BE2C (cell line): ENCODE data around the gene STX10.
A peak's percentile ranks its signal among the peaks of the same experiment; 100 is the strongest.

Source experiments
- DNase-seq: peaks from one replicate; pipeline ENCODE4 v3.0.0-alpha.2; 2020
- H3K27me3 ChIP-seq: fragments of 250-450 bp; sonication (Bioruptor Pico); 2 replicates; pipeline ENCODE4 v1.5.1; 2020; ENCODE audit warnings: mild to moderate bottlenecking
- H3K36me3 ChIP-seq: fragments of 250-450 bp; sonication (Bioruptor Pico); 2 replicates; pipeline ENCODE4 v1.5.1; 2020; ENCODE audit warnings: mild to moderate bottlenecking
- H3K4me1 ChIP-seq: fragments of 250-450 bp; sonication (Bioruptor Pico); 2 replicates; pipeline ENCODE4 v1.5.1; 2020
- H3K4me3 ChIP-seq: 2 replicates; pipeline ENCODE4 v1.5.1; 2011; ENCODE audit warnings: low read depth, low read length
- H3K9me3 ChIP-seq: fragments of 250-450 bp; sonication (Bioruptor Pico); 2 replicates; pipeline ENCODE4 v1.5.1; 2020
- CTCF ChIP-seq: IDR thresholded peaks from 2 replicates; pipeline ENCODE4 v1.5.1; 2012; ENCODE audit warnings: mild to moderate bottlenecking, low read depth, low read length

STX10 gene

GRCh38 chr19:13094771-13095392 is 55.3 kb downstream of the STX10 start:
- Histone ChIP-seq H3K36me3 (no peaks in the 10 kb centered on the region), H3K4me3 (no peak overlapping the region), H3K27me3 (no peaks in the 10 kb centered on the region), H3K4me1 (peaks cover 49% of the 10 kb centered on the region), H3K9me3 (no peaks in the 10 kb centered on the region)
- peak; percentile 49 for DNase-seq
- TF ChIP-seq CTCF = no peak

DNA sequence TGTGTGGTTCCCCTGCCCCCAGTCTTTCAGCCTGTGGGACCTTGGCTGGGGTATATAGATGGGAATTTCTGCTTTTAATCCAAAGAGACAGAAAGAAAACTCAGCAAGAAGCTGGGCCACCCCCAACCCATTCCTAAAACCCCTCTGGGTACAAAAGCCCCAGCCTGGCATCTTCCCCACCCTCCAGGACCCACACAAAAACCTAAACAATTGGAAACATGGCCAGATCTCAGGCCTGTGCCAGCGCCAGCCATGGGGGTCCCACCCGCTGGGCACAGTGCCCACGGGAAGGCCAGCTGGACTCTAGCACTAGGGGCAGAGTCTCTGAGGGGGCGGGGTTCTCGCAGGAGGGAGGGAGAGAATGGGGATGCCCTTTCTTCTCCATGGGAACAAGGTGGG is 56.1 kb downstream of the STX10 start:
- H3K9me3 ChIP-seq = no peaks in the 10 kb centered on the region
- DNase-seq = peak; percentile 52
- no peak for TF ChIP-seq CTCF
- H3K27me3 ChIP-seq = no peaks in the 10 kb centered on the region
- no peaks in the 10 kb centered on the region for H3K36me3 ChIP-seq
- H3K4me1 ChIP-seq = peaks cover 49% of the 10 kb centered on the region
- 0 out of 2 replicates have a peak overlapping the region, but pooled peaks have one; percentile 10 for H3K4me3 ChIP-seq
